ENCODE measurements around the gene TSSK3.

The TSSK3 gene

GRCh38 chr1:32399843-32400242 lies 37.5 kb downstream of the TSSK3 start:
- DNase-seq (ENCODE audit: low read depth), result no peak
- no peak for TF ChIP-seq CTCF (IDR thresholded peaks at IDR 0.05; ENCODE audit: insufficient read depth, low read depth, low read length, missing control alignments)
- H3K4me3 ChIP-seq (ENCODE audit: low read depth, low read length), result no peak overlapping the region

DNA sequence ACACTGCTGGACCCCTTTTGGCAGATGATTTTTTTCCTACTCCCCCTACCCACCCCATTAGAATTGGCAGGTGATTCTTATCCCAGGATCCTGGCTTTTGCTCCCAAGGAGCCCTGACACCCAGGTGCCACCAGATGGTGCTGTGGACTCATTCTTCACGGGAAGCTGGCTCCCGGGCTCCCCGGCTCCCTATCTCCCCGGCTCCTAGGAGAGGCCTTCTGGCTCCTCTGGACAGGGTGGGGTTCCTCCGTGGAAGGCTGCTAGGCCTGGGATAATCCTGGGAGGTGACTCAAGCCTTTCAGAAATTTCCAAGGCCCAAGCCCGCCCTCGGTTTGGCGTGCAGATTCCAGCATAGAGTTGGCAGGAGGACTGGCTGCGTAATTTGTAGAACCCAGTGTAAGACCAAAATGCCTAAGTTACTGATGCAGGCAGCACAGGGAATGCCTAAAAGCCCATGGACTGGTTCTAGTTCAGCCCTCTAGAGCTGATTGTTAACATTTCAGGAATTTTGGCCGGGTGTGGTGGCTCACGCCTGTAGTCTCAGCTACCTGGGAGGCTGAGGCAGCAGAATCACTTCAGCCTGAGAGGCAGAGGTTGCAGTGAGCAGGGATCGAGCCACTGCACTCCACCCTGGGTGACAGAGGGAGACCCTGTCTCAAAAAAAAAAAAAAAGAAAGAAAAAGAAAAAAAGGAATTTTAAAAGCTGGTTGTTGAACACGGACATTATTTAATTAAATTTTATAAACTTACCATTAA lies 38.7 kb downstream of the TSSK3 start:
- no peak overlapping the region for H3K4me3 ChIP-seq (ENCODE audit: low read depth, low read length)
- TF ChIP-seq CTCF (IDR thresholded peaks at IDR 0.05; ENCODE audit: insufficient read depth, low read depth, low read length, missing control alignments), result peak; percentile 83
- peak; percentile 63 for DNase-seq (ENCODE audit: low read depth)

DNA sequence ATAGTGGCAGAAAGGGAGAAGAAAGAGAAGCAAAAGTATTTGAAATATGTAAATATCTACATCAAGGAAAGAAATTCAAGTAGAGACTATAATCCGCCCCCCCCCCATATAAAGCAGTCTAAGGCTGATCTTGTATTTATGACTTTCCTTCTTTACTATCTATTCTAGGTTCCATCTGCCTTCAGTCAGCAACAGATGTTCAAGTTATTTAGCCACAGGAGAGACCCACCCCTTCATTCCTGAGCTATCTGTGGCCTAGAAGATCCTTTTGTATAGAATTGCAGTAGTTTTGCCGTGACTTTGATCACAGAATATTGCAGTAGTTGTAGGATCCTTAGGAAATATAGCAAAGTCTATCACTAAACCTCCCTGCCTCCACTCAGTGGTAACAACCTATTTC lies 42.6 kb downstream of the TSSK3 start:
- no peak for TF ChIP-seq CTCF (IDR thresholded peaks at IDR 0.05; ENCODE audit: insufficient read depth, low read depth, low read length, missing control alignments)
- H3K4me3 ChIP-seq (ENCODE audit: low read depth, low read length), result no peak overlapping the region
- no peak for DNase-seq (ENCODE audit: low read depth)

DNA sequence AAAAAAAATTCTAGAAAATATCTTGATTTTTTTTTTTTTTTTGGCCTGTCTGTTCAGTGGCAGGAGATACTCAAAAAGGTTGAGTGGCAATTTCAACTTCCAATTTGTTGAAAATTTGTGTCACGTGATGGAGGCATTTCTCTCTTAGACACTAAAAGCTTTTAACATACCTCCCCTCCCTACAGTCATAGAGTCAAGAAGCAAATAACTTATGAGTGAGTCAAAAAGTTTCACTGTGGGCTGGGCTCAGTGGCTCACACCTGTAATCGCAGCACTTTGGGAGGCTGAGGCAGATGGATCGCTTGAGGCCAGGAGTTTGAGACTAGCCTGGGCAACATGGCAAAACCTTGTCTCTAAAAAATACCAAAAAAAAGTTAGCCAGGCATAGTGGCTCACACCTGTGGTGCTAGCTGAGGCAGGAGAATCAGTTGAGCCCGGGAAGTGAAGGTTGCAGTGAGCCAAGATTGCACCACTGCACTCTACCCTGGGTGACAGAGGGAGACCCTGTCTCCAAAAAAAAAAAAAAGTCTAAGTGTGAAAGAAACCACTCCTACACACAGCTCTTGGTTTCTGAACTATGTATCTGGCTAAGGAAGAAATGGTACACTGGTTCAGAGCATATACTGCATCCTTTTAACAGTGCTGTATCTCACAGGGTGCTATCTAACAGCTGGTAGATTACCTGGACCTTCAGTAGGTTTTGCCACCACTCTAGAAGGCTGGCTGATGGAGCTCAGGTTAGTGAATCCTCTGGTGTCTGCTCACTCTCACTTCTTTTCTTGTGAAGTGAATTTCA lies 43.5 kb downstream of the TSSK3 start:
- no peak for DNase-seq (ENCODE audit: low read depth)
- H3K4me3 ChIP-seq (ENCODE audit: low read depth, low read length), result no peak overlapping the region
- no peak for TF ChIP-seq CTCF (IDR thresholded peaks at IDR 0.05; ENCODE audit: insufficient read depth, low read depth, low read length, missing control alignments)

GRCh38 chr1:32406629-32407111 lies 44.3 kb downstream of the TSSK3 start:
- no peak for TF ChIP-seq CTCF (IDR thresholded peaks at IDR 0.05; ENCODE audit: insufficient read depth, low read depth, low read length, missing control alignments)
- H3K4me3 ChIP-seq (ENCODE audit: low read depth, low read length), result no peak overlapping the region
- no peak for DNase-seq (ENCODE audit: low read depth)

DNA sequence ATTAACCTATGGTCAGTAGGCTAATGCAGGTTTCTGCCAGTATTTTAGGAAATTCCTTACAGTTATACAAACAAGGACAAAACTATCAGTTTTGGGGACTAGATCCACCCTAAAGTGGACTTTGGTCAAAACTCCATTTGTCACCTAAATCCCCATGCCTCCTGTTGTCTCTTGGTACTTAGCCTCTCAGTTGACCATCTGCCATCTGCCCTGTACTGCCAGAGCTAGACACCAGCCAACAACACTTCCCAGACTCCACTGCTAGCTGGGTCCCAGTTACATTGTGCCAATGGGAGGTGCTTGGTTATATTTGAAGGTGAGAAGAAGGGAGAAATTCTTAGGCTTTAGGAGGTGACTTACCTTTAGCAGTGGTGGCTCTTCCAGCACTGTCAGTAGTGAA lies 48.9 kb downstream of the TSSK3 start:
- no peak for TF ChIP-seq CTCF (IDR thresholded peaks at IDR 0.05; ENCODE audit: insufficient read depth, low read depth, low read length, missing control alignments)
- no peak overlapping the region for H3K4me3 ChIP-seq (ENCODE audit: low read depth, low read length)
- DNase-seq (ENCODE audit: low read depth), result no peak
